KOPT-K1 (cell line): ENCODE measurements around the gene AURKA.
"Not testable (repeated sequence)": the region's sequence is repeated elsewhere in the genome, so short reads cannot be mapped to it uniquely, and the experiment has no call there.

Experiments
- H3K27ac ChIP-seq: fragments of 200-600 bp; sonication (generic); 2 replicates; pipeline ENCODE4 v1.5.1; 2016; ENCODE audit warnings: antibody characterized with exemption, mild to moderate bottlenecking, low read depth, low read length; ENCODE audit not compliant: poor library complexity, severe bottlenecking
- H3K36me3 ChIP-seq: fragments of 200-600 bp; sonication (generic); 2 replicates; pipeline ENCODE4 v1.5.1; 2017; ENCODE audit warnings: antibody characterized with exemption, mild to moderate bottlenecking, low read length, moderate library complexity; ENCODE audit not compliant: insufficient read depth
- H3K9me3 ChIP-seq: fragments of 200-600 bp; sonication (generic); 2 replicates; pipeline ENCODE4 v1.5.1; 2017; ENCODE audit warnings: antibody characterized with exemption, low read length, mild to moderate bottlenecking; ENCODE audit not compliant: insufficient read depth, poor library complexity, severe bottlenecking

AURKA gene

GRCh38 chr20:56342783-56343182 is 49.2 kb downstream of the AURKA start:
- H3K36me3 ChIP-seq, result no peaks in the 10 kb centered on the region
- no peak overlapping the region for H3K27ac ChIP-seq
- no peaks in the 10 kb centered on the region for H3K9me3 ChIP-seq

GRCh38 chr20:56336709-56337108 is 55.3 kb downstream of the AURKA start:
- not testable (repeated sequence) for H3K9me3 ChIP-seq, H3K36me3 ChIP-seq, H3K27ac ChIP-seq

- H3K27ac ChIP-seq, result no peak overlapping the region
- no peaks in the 10 kb centered on the region for H3K9me3 ChIP-seq
- H3K36me3 ChIP-seq, result no peaks in the 10 kb centered on the region
Measured at GRCh38 chr20:56328861-56329260, 63.2 kb downstream of the AURKA start.

GRCh38 chr20:56324806-56325205 is 67.2 kb downstream of the AURKA start:
- H3K27ac ChIP-seq, result no peak overlapping the region
- no peaks in the 10 kb centered on the region for H3K36me3 ChIP-seq
- no peaks in the 10 kb centered on the region for H3K9me3 ChIP-seq

- Histone ChIP-seq H3K9me3 (no peaks in the 10 kb centered on the region), H3K36me3 (no peaks in the 10 kb centered on the region), H3K27ac (no peak overlapping the region)
Measured at GRCh38 chr20:56323656-56324055, 68.4 kb downstream of the AURKA start.

GRCh38 chr20:56323206-56323605 is 68.8 kb downstream of the AURKA start:
- no peak overlapping the region for H3K27ac ChIP-seq
- H3K9me3 ChIP-seq, result no peaks in the 10 kb centered on the region
- no peaks in the 10 kb centered on the region for H3K36me3 ChIP-seq

GRCh38 chr20:56322681-56323080 is 69.3 kb downstream of the AURKA start:
- H3K27ac ChIP-seq, result no peak overlapping the region
- H3K9me3 ChIP-seq, result no peaks in the 10 kb centered on the region
- H3K36me3 ChIP-seq, result no peaks in the 10 kb centered on the region
